MM.1S (cell line): ENCODE data around the gene OR8K1.

ENCODE experiments used
- CTCF ChIP-seq: fragments of 300-600 bp; sonication (generic); IDR thresholded peaks from 2 replicates; pipeline ENCODE4 v1.5.1; 2016; ENCODE audit warnings: antibody characterized with exemption, low read length, mixed read lengths
- EZH2phosphoT487 ChIP-seq: fragments of 300-600 bp; sonication (generic); IDR thresholded peaks from 2 replicates; pipeline ENCODE4 v1.6.1; 2018; ENCODE audit warnings: antibody characterized with exemption, low read length

GRCh38 chr11:56353991-56354390 is 8.2 kb downstream of the OR8K1 start, which contains the start of gene OR8J1:
- TF ChIP-seq CTCF (no peak), EZH2phosphoT487 (no peak)
